Effector CD8-positive, alpha-beta T cell (primary cell): ENCODE data around the gene SYNJ1.
"Not testable (repeated sequence)": the region's sequence is repeated elsewhere in the genome, so short reads cannot be mapped to it uniquely, and the experiment has no call there.

Experiments
- DNase-seq: peaks from one replicate; lab custom pipeline; 2025; lab: John Stamatoyannopoulos, UW

The SYNJ1 gene

DNA sequence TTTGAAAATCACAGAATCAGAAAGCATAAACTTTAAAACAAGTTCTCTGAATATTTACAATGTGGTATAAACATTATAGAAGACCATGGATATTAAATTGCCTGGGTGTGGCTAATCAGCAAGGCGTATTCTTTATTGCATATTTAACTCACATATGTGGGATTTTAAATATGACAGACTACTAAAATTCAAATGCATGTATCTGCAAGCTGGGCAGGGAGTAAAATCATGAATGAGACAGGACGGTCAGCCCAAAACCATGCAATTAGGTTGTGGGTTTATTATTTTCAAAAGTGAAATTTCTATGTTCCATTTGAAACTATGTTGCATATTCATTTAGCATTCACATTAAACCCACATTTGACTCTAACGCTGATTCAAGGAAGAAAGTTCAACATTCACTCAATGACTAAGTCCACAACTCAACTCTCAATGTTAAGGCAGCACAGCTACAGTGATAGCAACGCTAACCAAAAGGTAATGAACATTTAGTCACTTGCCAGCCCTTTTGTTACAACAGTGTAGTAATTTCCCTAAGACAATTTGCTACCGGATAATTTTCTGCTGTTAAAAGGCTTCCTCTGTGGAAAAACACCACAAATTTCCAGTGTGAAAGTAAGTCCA, 6.3 kb upstream of the SYNJ1 start:
- DNase-seq, result no peak

DNA sequence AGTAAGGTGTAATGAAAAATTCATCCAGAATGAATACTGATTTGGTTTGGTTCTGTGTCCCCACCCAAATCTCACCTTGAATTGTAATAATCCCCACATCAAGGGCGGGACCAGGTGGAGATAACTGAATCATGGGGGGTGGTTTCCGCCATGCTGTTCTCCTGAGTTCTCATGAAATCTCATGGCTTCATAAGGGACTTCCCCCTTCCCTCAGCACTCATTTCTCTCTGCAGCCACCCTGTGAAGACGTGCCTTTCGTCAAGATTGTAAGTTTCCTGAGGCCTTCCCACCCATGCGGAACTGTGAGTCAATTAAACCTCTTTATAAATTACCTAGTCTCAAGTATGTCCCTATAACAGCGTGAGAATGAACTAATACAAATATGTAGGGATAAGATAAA, 5.5 kb upstream of the SYNJ1 start:
- DNase-seq, result no peak

GRCh38 chr21:32732544-32732943, 4.7 kb upstream of the SYNJ1 start:
- DNase-seq, result no peak

DNA sequence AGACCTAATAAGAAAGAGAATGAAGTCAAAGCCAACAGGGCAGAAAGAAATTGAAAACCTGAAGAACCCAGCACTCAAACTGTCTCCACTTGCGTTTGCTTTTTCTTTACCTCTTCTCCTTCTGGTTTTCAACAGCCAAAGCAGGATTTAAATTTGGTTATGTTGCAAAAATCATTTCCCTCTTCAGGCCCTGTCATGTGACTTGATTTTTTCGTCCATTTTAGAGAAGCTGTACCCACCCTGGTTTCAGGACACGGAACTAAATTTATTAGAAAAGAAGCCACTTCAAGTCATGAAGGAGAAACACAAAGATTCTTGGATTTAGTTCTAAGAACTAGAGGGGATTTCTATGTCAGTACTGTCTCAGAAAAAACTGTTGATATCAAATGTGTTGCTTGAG, 1.0 kb upstream of the SYNJ1 start:
- no peak for DNase-seq

DNA sequence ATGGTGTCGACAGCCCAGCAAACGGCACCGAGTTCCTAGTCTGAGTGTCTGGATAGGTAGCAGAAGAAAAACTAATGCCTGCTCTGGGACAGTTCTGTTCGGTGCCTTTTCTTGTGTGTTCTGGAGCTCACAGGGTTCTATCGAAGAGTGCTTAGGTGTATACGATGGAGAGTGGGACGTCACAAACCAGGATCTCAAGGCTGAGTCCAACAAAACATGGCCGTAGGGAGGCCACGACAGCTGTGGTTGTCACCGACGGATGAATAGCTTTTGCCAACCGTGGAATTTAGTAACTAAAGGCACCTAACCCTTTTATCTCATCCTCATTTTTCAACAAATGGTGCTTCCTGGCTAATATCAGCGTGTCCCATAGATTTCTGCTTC, 635 bp upstream of the SYNJ1 start:
- no peak for DNase-seq

DNA sequence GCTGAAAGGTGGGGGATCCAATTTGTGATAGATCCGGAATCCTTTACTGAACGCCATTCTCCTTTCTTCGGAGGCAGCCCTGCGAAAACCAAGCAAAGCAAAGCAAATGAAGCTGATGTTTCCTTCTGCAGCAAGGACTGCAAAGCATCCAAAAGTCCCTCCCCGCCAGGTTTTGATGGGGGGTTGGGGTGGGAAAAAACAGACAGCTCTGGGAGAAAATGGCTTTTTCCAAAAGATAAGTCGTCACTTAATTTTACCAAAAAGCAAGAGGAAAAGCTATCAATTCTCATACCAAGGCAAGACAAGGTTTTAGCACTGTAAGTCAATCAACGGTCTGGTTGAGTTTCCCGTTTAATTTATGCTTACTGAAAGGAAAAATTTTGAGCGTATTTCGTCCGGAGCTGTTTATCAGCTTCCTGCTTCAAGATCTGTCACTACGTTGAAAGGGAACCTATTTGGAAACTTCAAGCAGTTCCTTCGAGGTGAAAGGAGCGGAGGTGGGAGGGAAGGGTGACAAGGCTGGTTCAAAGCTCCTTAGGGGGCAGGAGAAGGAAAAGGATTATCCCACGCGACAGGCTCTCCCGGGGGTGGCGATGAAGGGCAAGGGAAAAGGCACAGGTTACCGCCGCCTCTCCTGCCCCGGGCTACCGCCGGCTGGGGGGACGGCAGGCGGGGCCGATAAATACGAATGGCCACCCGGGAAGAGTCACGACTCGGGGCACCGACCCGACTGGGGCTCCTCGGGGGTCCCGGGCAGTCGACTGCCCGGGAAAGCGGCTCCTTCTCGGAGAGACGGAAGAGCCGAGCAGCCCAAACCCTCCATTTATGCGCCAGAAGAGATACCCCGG, 750 bp downstream of the SYNJ1 start:
- no peak for DNase-seq

DNA sequence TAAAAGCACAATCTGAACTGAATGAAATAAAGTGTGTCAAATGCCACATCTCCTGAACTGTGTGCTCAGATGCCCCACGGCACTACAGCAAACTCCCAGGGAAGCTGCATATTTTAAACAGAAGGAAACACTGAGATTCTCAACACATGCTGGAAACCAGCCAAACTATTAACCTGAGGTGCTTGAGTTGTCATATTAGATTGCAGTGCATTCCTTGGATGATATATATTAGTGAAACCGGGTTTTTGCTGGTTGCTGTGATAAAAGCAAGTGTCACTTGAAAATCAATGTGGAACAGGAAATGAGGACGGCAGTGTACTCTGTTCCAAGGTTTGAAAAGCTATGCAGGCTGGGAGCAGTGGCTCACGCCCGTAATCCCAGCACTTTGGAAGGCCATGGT, 8.7 kb downstream of the SYNJ1 start:
- DNase-seq, result no peak

DNA sequence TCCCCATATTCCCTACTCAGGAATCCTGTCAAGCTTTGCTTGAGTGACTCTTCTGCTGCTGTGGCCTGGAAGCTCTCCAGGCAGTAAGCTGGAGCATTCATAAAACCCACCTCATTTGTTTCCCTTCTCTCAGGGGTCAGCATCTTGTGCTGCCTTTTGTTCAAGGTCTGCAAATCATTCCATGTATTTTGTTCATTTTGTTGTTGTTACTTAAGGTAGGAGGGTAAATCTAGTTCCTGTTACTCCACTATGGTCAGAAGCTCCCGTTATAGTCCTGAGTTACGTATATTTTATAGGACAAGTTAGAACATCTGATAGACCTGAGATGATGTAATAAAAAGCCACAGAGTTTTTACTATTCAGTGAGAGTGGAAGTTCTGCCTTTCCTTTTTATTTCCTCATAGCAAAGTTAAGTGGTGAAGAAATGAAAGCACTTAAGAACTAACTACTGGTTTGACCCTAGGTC, 9.9 kb downstream of the SYNJ1 start:
- no peak for DNase-seq

- no peak for DNase-seq
Observed at GRCh38 chr21:32716486-32716885, 11.3 kb downstream of the SYNJ1 start.

- no peak for DNase-seq
Observed at GRCh38 chr21:32713726-32714125, 14.1 kb downstream of the SYNJ1 start.

- DNase-seq, result no peak
Observed at GRCh38 chr21:32712641-32713040, 15.2 kb downstream of the SYNJ1 start.

DNA sequence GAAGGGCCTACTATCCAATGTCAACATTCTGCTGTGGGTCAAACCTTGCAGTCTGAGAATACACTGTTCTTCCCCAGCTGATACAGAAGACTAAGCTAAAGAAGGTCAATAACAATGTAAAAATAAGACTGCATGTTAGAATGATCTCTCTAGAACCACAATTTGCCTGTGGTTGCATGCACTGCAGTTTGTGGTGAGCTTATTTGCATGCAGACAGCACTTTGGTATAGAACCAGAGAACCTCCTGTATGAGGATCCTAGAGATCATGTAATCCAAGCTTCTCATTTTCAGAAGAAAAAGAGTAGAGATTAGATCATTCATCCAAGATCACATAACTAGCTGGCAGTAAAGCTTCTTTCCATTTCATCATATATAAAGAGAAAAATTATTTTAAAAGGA, 15.8 kb downstream of the SYNJ1 start:
- no peak for DNase-seq

DNA sequence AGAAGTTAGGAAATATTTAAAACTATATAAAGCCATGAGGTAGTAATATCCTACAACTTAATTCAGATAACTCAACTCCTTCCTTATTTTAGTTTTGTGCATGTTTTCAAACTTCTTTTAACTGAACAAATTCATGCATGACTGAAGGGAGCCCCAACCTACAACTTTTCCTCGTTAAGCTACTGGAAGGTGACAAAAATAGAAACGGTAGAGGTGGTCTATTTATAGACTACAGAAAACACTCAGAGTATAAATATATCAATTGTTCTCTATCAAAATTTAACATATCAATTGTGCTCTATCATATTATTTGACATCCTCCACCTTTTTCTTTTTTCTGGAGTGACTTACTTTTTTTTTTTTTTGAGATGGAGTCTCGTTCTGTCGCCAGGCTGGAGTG, 16.8 kb downstream of the SYNJ1 start:
- no peak for DNase-seq

DNA sequence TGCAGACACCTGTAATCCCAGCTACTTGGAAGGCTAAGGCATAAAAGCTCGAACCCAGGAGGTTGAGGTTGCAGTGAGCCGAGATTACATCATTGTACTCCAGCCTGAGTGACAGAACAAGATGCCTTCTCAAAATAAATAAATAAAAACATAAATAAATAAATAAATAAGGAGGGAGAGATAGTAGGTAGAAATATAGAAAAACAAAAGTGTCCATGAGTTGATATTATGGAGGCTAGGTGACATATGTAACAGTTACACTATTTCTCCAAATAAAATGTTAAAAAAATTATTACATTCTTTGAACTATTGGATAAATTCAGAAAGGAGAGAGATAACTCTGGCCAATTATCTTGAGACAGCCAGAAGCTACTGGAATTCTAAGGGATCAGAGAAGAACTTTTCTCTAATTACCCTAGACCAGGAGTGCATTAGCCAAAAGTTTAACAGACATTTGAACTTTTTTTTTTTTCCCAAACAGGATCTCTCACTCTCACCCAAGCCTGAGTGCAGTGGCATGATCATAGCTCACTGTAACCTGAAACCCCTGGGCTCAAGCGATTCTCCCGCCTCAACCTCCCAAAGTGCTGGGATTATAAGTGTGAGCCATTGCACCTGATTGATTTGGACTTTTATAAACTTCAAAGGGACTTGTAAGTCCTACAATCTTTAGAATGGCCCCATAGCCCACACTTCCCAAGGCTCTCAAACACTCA, 17.6 kb downstream of the SYNJ1 start:
- no peak for DNase-seq

- no peak for DNase-seq
Observed at GRCh38 chr21:32708069-32708468, 19.7 kb downstream of the SYNJ1 start.

GRCh38 chr21:32705901-32706300, 21.9 kb downstream of the SYNJ1 start:
- DNase-seq, result no peak

GRCh38 chr21:32705139-32705538, 22.7 kb downstream of the SYNJ1 start:
- DNase-seq, result no peak

- no peak for DNase-seq
Observed at GRCh38 chr21:32702702-32703101, 25.1 kb downstream of the SYNJ1 start.

DNA sequence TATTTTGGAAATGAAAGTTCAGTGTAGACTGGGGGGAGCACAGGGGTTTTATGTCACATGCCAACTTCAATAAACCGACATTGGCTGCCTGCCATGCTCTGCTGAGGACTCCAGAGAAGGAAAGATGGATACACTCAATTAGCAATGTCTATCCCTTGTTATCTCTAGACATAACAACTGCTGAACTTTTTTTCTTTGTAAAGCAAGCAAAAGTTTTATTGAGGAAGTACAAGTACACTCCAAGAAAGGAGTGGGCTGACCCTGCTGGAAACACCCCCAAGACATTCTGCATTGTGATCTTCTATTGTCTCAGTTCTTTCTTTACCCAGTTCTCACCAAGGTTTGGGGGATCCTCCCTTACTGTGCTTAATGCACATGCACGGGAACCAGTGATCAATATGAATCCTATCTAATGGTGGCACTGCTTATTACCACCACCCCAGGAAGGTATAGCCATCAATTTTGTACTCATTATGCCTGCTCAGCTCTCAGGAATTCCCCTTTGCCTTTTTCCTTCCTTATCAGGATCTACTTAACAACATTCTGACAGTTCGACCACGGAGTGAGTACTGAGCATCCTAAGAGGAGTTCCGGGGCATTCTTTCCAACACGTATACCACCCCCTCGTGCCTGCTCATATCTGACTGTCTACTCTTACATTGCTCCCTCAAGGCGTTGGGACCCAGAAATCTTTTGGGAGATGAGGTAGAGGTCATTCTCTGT, 28.7 kb downstream of the SYNJ1 start:
- no peak for DNase-seq

GRCh38 chr21:32698286-32698685, 29.5 kb downstream of the SYNJ1 start:
- no peak for DNase-seq

- DNase-seq, result not testable (repeated sequence)
Observed at GRCh38 chr21:32695482-32695881, 32.3 kb downstream of the SYNJ1 start.

DNA sequence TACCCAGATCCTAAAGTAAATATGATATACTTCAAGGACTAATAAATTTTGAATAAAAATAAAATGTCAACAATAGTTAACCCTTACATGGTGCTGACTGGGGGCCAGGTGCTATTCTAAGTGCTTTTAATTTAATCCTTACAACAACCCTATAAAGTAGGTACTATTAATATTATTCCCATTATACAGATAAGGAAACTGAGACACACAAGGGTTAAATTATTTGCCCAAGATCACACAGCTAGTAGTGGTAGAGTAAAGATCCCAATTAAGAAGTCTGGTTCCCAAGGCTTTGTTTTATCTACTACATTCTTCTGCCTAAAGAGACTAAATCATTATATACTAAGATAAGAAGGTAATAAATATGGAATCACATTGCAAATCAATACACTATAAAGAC, 34.2 kb downstream of the SYNJ1 start:
- no peak for DNase-seq
